GM18511 (cell line): ENCODE results near the gene FYCO1.

Experiments
- ATAC-seq: cut with Tn5 transposase; IDR thresholded peaks from one replicate; pipeline ENCODE4 v1.9.1; 2021; ENCODE audit warnings: mild to moderate bottlenecking, moderate library complexity; ENCODE audit not compliant: unreplicated experiment

FYCO1 gene

GRCh38 chr3:45921158-45922038 lies 74.2 kb downstream of the FYCO1 start:
- no peak for ATAC-seq

GRCh38 chr3:45917146-45917898 lies 78.3 kb downstream of the FYCO1 start:
- ATAC-seq, result no peak

- peak; percentile 93 for ATAC-seq
Observed at GRCh38 chr3:45915518-45916231, 79.9 kb downstream of the FYCO1 start.

- no peak for ATAC-seq
Observed at GRCh38 chr3:45915059-45915439, 80.6 kb downstream of the FYCO1 start.

GRCh38 chr3:45914362-45915058 lies 81.1 kb downstream of the FYCO1 start:
- ATAC-seq, result no peak

GRCh38 chr3:45912435-45912834 lies 83.2 kb downstream of the FYCO1 start:
- no peak for ATAC-seq

GRCh38 chr3:45911511-45912226 lies 84.0 kb downstream of the FYCO1 start:
- no peak for ATAC-seq

GRCh38 chr3:45910892-45911291 lies 84.7 kb downstream of the FYCO1 start:
- ATAC-seq, result no peak

- no peak for ATAC-seq
Observed at GRCh38 chr3:45909542-45909941, 86.1 kb downstream of the FYCO1 start.

GRCh38 chr3:45908761-45909160 lies 86.9 kb downstream of the FYCO1 start:
- no peak for ATAC-seq

GRCh38 chr3:45907769-45908705 lies 87.6 kb downstream of the FYCO1 start:
- no peak for ATAC-seq

- ATAC-seq, result no peak
Observed at GRCh38 chr3:45906681-45907407, 88.8 kb downstream of the FYCO1 start.

- no peak for ATAC-seq
Observed at GRCh38 chr3:45905755-45906154, 89.9 kb downstream of the FYCO1 start.

GRCh38 chr3:45904931-45905330 lies 90.7 kb downstream of the FYCO1 start:
- ATAC-seq, result no peak

GRCh38 chr3:45896956-45897355 lies 98.7 kb downstream of the FYCO1 start:
- ATAC-seq, result no peak

- ATAC-seq, result no peak
Observed at GRCh38 chr3:45895686-45896468, 99.7 kb downstream of the FYCO1 start.

- ATAC-seq, result no peak
Observed at GRCh38 chr3:45894015-45894414, 101.6 kb downstream of the FYCO1 start.

- ATAC-seq, result no peak
Observed at GRCh38 chr3:45892161-45892560, 103.5 kb downstream of the FYCO1 start.
